Measurements from ENCODE around the gene NIM1K.
A peak's percentile ranks its signal among the peaks of the same experiment; 100 is the strongest.
"Not testable (repeated sequence)": the region's sequence is repeated elsewhere in the genome, so short reads cannot be mapped to it uniquely, and the experiment has no call there.

The NIM1K gene

DNA sequence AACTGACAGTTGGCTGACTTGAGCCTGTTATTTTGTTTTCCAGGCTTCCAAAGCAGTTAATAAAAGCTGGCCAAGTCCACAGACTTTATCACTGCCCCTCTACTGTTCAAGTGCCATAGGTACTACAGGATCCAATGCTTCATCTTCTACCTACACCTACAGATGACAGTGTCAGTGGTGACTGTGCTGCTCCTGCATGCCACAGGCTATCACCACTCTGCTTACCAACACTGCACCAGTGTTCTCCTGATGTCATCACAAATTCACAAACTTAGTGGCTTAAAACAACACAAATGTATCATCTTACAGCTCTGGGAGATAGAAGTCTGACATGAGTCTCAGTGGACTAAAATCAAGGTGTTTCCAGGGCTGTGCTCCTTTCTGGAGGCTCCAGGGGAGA lies 94.6 kb downstream of the NIM1K start:
- DNase-seq = no peak

DNA sequence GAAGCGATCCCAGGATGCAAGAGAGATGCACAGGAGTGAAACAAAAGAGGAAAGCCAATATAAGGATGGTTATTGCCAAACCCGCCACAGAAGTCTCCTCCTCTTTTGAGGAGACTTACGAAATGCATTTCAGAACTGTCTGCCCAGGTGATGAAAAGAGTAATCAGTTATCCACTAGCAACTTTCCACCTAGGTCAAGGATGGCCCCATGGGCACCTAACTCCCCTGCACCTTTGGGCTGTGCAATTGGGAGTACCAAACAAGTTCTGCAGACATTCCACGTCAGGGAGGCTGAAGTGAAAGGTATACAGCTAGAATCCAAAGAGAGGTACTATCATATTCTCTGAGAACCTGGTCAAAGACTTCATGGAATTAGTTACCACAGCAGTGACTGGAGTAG lies 95.5 kb downstream of the NIM1K start:
- DNase-seq = no peak

DNA sequence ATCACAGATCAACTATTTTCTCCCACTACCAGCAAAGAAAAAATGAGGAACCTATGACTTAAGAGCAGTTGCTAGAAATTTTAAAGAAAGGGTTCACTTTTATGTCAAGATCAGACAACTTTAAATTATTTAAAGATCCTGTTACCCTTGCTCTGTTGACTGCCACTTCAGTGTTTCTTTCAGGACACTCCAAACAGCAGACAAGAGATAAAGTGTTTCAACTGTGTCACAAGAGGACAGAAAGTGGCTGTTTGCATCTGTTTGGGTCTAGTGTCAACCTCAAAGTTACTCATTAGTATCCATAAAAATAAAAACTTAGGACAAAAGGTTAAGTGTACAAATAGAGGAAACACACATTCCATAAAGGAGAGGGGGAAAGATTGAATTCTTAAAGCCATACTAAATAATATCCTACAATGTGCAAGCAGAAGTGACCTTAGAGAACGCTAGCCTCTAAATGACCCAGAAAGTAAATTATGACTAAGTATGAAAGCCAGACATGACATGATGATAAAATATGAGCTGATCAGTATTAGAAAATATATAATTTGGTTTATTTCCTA lies 96.3 kb downstream of the NIM1K start:
- DNase-seq = no peak

DNA sequence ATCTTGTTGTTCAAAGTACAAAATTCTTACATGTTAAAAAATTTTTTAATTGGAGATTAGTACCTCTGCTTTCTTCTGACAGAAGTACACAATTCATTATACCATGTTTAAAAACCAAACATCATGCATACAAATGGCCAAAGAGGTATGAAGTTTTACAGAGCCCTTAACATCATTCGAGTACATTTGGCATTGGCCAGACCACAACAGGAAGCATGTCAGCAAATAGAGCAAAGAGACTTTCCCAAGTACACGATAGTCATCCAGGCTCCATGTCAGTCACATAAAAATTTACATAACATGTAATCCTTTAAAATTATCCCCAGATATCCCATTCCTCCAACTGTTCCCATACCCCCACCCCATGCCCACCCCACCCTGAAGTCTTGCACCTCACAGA lies 98.7 kb downstream of the NIM1K start:
- DNase-seq = no peak

DNA sequence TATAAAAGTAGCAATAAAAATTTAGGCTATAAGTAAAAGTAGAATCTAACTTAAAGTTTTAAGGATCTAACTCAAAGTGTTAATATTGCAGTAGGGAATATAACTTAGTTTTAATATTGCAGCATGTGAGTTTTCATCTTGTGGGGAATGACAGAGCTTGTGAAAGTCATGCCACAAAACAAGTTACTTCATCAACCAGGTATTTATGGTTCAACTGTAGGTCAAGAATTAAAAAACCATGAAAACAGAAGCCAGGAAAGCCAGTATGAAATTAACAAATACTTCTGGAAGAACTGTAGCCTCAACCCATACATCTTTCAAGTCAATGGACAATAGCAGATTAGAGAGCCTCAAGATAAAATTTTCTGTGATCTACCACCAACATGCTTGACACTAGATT lies 102.2 kb downstream of the NIM1K start:
- DNase-seq = no peak

GRCh38 chr5:43295202-43295601 lies 103.2 kb downstream of the NIM1K start:
- DNase-seq = no peak

DNA sequence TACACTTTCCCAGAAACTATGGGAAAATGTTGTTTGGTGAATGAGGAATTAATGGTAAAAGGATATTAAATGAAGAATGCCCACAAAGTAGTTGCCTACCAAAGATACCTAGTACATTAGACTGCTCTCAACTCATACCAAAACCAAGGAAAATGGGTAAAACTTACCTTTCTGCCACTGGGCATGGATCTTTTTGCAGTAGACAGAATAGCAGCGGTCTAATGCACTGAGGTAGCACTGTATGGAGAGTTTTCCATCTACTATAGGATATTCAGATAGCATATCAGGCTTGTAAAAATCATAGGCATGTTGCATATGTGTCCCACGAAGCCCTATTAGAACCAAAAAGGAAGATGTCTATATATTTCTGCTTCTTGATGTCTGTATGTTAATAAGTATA lies 104.8 kb downstream of the NIM1K start:
- DNase-seq = no peak

GRCh38 chr5:43298443-43298842 lies 106.4 kb downstream of the NIM1K start:
- DNase-seq = no peak

DNA sequence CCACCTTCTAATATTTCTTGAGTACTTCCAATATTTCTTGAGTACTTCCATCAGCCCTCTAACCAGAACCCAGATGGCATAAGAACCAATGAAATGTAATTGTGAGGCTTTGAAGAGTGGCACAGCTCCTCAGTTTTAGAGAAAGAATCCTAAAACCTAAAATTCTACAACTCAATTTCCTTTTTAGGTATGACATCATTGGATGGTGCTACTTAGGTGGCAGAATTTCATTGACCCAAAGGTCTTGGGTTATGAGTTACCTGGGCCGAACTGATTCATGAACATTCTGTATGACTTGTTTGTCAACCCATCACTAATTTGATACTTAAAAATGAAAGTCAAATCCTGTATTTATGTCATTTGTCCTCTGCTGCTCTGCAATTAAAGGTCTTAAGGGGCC lies 108.1 kb downstream of the NIM1K start:
- no peak for DNase-seq

DNA sequence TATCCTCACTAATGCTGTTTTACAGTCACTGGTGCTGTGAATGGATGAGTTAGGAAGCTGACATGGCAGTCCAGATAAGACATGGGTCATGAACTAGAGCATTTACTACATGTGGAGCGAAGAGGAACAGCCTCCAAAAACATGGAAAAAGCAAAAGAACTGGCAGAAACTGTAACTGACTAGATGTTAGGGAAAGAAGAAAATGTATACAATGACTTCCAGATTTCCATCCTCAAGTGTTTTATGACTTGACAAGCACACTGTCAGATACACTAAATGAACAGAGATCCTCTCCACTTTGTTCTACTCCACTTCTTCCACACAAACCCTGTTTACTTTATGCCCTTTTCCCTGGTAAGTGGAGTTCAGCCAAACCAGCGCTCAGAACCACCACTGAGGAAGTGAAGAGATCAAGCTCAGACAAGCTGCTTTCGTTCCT lies 109.6 kb downstream of the NIM1K start:
- DNase-seq = no peak

- no peak for DNase-seq
These were observed 110.5 kb downstream of the NIM1K start for GRCh38 chr5:43302481-43302880.

DNA sequence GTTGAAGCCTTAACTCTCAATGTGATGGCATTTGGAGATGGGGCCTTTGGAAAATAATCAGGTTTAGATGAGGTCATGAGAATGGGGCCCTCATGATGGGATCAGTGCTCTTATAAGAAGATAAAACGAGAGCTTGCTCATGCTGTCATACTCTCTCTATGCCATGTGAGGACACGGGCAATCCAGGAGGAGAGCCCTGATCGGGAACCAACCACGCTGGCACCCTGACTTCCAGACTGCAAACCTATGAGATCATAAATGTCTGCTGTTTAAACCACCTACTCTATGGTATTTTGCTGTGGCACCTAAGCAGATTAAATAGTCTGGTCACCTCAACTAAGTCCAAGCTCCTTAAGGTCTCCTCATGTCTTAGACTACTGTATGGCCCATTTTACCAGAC lies 111.2 kb downstream of the NIM1K start:
- no peak for DNase-seq

DNA sequence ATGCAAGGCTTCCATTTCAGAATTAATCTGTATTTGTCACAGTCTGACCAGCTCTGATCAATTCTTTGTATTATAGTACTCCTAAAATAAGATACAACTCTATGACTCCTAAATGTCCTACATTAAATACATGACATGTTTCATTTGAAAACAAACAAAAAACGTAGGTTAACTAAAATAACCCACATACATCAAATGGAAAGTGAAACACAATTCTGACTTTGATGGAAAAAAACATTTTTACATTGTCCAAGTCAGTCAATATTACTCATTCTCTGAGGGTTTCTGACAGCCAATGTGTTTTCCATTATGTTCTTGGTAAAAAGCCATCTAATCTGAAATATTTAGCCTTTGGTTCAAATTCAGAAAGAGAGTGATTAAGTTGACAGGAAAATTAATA lies 112.5 kb downstream of the NIM1K start:
- no peak for DNase-seq

DNA sequence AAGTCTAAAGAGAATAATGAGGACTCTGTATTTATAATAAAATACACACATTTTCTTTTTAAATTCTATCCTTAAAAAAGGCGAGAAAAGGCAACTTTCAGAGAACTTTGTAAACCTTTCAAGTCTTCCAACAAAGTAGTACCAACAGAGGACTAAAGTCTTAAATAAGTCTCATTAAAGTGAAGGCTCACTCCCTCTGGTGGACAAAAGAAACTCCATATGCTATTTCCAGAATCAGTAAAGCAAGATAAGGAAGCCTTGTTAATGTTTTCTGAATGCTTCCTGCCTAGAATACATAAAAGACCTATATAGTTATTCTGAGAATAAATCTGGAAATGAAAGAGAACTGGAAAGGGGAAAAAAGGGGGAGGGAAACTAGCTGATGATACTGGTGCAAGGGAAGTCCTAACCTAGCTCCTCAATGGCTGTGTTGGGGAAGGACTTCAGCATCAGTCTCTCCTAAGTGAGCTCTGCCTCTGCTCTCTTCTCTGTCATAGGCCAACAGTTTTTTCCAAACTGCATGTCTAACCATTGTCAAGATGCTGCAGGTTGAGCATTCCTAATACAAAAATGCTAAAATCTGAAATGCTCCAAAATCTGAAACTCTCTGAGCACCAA lies 114.0 kb downstream of the NIM1K start:
- DNase-seq = no peak

DNA sequence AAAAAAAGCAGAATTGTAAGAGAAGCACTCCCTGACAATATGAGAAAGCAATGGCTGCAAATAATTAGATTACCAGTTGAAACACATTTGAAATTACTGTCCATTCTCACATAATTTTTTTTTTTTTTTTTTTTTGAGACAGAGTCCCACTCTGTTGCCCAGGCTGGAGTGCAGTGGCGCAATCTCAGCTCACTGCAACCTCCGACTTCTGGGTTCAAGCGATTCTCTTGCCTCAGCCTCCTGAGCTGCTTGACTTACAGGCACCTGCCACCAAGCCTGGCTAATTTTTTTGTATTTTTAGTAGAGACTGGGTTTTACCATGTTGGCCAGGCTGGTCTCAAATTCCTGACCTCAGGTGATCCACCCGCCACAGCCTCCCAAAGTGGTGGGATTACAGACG lies 114.9 kb downstream of the NIM1K start:
- not testable (repeated sequence) for DNase-seq

DNA sequence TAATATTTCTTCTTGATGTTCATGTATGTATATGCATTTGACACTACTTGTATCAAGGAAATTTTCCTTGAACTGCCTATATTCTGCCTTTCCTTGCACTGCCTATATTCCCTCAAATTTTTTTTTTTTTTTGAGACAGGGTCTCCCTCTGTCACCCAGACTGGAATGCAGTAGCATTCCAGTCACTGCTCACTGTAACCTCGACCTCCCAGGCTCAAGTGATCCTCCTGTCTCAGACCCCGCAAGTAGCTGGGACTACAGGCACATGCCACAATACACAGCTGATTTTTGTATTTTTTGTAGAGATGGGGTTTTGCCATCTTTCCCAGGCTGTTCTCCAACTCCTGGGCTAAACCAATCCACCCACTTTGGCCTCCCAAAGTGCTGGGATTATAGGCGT lies 117.1 kb downstream of the NIM1K start:
- DNase-seq = no peak

GRCh38 chr5:43309637-43310036 lies 117.6 kb downstream of the NIM1K start:
- no peak for DNase-seq

DNA sequence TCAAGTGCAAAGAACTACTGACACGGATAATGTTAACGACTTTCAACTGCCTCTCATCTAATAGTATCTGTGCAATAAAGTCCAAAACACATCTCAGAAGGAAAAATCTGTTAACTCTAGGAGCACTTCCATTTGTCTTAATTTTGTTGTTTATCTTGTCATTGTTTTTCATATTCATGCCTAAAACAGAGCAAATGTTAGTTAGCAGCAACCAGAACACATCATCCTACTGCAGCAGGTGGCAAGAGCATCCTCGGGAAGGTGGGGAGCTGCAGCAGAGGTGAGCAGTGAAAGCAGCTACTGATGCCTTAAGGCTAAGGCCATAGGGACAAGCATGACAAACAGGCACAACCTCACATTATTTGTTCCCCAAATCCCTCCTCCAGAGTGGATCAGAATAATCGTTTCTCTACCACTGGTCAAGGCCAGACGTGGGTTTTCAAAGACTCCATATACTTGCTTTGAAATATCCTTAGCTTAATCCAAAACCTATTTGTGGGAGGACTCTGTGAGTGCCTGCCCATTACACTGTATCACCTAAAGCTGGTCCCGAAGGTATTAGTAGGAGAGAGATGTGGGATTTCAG lies 120.1 kb downstream of the NIM1K start:
- no peak for DNase-seq

DNA sequence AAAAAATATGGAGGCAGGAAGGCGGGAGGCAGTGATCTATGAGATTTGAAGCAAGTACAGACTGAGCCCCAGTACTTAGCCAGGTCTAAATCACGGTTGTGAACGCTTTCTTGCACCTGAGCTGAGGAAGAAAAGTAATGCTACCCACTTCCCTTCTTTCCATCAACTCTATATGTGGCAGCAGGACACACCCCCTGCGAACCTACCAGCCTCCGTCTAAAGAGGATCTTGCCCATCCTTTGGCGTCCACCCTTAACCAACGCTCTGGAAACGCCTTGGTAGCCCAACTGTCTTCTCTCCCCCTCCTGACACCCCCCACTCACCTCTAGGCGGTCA lies 120.6 kb downstream of the NIM1K start:
- no peak for DNase-seq

- DNase-seq = peak; percentile 98
These were observed 121.2 kb downstream of the NIM1K start, which contains the start of gene HMGCS1 for GRCh38 chr5:43313035-43313853. TSS of gene HMGCS1 (minus strand) at chr5:43313412. CDS start at chr5:43298965, 14,447 bp downstream.

DNA sequence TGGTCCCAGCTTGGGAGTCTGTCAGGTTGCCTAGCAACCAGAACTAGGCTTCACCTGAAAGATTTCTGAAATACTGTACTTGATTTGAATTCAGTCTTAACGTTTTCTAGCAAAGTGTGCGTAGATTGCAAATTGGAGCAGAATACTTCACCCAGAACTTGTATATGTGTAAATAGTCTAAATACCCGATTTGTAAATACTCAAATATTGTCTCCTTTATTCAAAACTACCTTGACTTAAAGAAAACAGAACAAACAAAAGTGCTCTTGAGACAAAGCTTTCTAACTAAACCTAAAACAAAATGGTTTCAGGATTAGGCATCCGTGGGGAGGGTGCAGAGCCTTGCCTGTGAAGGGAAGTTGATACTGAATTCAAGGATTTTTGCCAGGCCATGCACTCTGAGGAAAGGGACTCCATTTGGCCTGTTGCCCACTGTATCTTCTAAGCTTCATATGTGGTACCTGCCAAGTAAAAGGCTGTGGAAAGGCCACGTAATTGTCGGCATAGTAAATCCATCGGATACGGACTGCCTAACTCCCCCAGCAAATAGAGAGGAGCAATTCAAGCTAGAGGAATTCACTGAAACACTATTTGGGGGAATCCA lies 121.9 kb downstream of the NIM1K start:
- DNase-seq = no peak

- DNase-seq = no peak
These were observed 122.7 kb downstream of the NIM1K start for GRCh38 chr5:43314724-43315123.

DNA sequence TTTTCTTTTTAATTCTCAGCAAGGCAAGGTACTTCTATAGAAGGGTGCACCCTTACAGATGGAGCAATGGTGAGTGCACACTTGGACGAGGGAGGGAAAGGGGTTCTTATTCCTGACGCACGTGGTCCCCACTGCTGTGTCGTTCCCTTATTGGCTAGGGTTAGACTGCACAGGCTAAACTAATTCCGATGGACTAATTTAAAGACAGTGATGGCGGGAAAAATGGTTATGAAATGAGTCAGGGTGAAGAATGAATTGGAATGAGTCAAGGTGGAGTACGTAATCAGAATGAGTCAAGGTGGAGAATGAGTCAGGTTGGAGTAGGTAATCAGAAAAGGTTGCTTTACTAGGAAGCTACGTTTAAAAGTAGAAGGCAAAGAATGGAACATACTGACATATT lies 123.2 kb downstream of the NIM1K start:
- DNase-seq = no peak

DNA sequence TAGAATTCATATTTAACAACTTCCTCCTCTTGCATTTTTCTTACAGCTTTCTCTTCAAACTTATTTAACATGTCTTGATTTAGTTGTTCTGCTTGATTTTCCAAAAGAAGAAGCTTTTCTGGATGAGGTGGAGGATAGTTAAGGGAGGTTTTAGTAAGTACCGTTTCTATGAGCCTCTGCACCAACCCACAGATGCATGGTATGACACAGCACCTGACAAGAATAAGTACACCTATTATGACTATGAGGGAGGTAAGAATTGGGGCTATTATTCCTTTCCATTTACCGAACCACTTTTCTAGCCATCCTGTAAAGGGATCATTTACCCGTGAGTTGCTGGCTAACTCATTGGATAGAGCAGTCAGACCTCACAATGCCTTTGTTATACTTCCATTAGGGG lies 123.7 kb downstream of the NIM1K start:
- no peak for DNase-seq

Measured in activated CD8-positive, alpha-beta memory T cell treated with anti-CD3 and anti-CD28 coated beads, Interleukin-2, amount 50 U/mL, for 4 hours (primary cell).